RWPE2 (cell line): Measurements from ENCODE around the gene SLC6A3.

Experiments used
- ATAC-seq: fragments of 200-7000 bp; cut with Tn5 transposase; 3 replicates; pipeline ENCODE4 v1.9.1; 2021; ENCODE audit warnings: low read depth
- DNase-seq: peaks from one replicate; pipeline ENCODE4 v3.0.0-alpha.2; 2020; ENCODE audit warnings: low spot score
- H3K27ac ChIP-seq: fragments of 450-650 bp; 2 replicates; pipeline ENCODE4 v1.5.1; 2017; ENCODE audit warnings: mild to moderate bottlenecking; ENCODE audit not compliant: poor library complexity, severe bottlenecking
- H3K27me3 ChIP-seq: fragments of 250-450 bp; sonication (Bioruptor Pico); 2 replicates; pipeline ENCODE4 v1.5.1; 2021; ENCODE audit warnings: mild to moderate bottlenecking, moderate library complexity; ENCODE audit not compliant: insufficient read depth, poor library complexity, severe bottlenecking
- H3K36me3 ChIP-seq: fragments of 250-450 bp; sonication (Bioruptor Pico); 2 replicates; pipeline ENCODE4 v1.5.1; 2020; ENCODE audit warnings: low read depth, mild to moderate bottlenecking, moderate library complexity
- H3K4me1 ChIP-seq: fragments of 250-450 bp; sonication (Bioruptor Pico); 2 replicates; pipeline ENCODE4 v1.5.1; 2021; ENCODE audit warnings: mild to moderate bottlenecking, moderate library complexity; ENCODE audit not compliant: insufficient read depth, poor library complexity, severe bottlenecking
- H3K4me3 ChIP-seq: fragments of 250-450 bp; sonication (Bioruptor Pico); 2 replicates; pipeline ENCODE4 v1.5.1; 2021; ENCODE audit warnings: mild to moderate bottlenecking, moderate library complexity; ENCODE audit not compliant: severe bottlenecking
- H3K9me3 ChIP-seq: fragments of 250-450 bp; sonication (Bioruptor Pico); 2 replicates; pipeline ENCODE4 v1.5.1; 2021; ENCODE audit warnings: mild to moderate bottlenecking, moderate library complexity; ENCODE audit not compliant: severe bottlenecking
- TF ChIP-seq, protein P1 (sequence below): fragments of 450-650 bp; IDR thresholded peaks from one replicate; pipeline ENCODE4 v1.5.1; 2017; ENCODE audit warnings: mild to moderate bottlenecking, moderate library complexity; ENCODE audit not compliant: poor library complexity, severe bottlenecking

SLC6A3 gene

DNA sequence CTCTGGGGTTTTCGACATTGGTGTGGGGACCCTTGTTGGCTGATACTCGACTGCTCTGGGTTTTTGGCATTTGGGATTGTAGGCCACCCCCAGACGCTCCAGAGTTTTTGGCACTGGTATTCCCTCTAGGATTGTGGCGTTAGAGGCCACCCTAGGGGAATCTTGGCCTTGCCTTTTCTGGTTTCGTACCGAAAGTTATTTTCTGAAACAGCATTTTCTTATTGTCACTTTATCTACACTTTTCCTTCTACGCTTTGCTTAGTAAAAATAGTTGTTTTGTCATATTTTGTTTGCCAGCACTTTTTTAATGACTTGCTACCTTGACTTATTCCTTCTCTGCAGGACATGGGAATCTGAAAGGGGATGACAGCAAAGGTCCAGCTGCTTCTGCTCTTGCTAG is 75.2 kb downstream of the SLC6A3 start:
- no peak for ATAC-seq
- Histone ChIP-seq H3K4me1 (no peaks in the 10 kb centered on the region), H3K9me3 (no peaks in the 10 kb centered on the region), H3K36me3 (no peaks in the 10 kb centered on the region), H3K4me3 (no peak overlapping the region), H3K27ac (no peak overlapping the region), H3K27me3 (peaks cover 17% of the 10 kb centered on the region)
- TF ChIP-seq, protein P1, sequence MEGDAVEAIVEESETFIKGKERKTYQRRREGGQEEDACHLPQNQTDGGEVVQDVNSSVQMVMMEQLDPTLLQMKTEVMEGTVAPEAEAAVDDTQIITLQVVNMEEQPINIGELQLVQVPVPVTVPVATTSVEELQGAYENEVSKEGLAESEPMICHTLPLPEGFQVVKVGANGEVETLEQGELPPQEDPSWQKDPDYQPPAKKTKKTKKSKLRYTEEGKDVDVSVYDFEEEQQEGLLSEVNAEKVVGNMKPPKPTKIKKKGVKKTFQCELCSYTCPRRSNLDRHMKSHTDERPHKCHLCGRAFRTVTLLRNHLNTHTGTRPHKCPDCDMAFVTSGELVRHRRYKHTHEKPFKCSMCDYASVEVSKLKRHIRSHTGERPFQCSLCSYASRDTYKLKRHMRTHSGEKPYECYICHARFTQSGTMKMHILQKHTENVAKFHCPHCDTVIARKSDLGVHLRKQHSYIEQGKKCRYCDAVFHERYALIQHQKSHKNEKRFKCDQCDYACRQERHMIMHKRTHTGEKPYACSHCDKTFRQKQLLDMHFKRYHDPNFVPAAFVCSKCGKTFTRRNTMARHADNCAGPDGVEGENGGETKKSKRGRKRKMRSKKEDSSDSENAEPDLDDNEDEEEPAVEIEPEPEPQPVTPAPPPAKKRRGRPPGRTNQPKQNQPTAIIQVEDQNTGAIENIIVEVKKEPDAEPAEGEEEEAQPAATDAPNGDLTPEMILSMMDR = no peak
- no peak for DNase-seq

DNA sequence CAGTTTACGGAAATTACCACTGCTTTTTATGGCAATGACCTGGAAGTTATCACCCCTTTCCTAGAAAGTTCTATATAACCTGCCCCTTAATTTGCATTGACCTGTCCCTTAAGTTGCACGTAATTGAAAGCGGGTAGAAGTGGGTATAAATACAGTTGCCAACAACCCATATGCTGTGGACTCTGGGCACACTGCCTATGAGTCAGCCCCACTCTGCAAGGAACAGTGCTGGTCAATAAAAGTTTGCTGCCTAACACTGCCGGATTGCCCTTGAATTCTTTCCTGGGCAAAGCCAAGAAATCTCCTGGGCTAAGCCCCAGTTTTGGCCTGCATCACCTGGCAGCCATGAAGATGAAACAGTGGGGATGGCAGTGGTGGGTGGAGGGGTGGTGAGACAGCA is 76.5 kb downstream of the SLC6A3 start:
- no peak for DNase-seq
- TF ChIP-seq, protein P1 = no peak
- H3K4me3 ChIP-seq = no peak overlapping the region

DNA sequence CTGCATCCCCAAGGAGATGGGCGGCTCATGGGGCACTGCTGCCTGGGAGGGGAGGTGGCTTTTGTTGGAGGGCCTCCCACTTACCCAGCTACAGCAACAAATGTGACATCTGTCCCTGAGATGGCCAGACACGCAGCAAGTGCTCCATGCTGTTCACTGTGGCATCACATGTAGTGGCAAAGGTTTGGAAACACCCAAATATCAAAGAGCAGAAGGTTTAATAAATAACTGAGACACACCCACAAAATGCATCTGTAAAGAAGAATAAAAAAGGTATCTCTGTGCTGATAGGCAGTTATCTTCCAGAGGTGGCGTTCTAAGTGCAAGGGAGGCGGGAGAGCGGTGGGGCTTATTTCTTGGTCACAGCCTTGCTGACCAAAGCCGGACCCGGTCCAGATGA is 77.0 kb downstream of the SLC6A3 start:
- no peak overlapping the region for H3K27ac ChIP-seq
- no peak overlapping the region for H3K4me3 ChIP-seq
- no peaks in the 10 kb centered on the region for H3K9me3 ChIP-seq
- peaks cover 35% of the 10 kb centered on the region for H3K27me3 ChIP-seq
- TF ChIP-seq, protein P1 = no peak
- DNase-seq (no peak), ATAC-seq (no peak)
- no peaks in the 10 kb centered on the region for H3K36me3 ChIP-seq
- no peaks in the 10 kb centered on the region for H3K4me1 ChIP-seq

More for the DNA sequence above, 76.5 kb downstream of the SLC6A3 start:
- ATAC-seq = no peak
- Histone ChIP-seq H3K9me3 (no peaks in the 10 kb centered on the region), H3K27me3 (peaks cover 29% of the 10 kb centered on the region), H3K36me3 (no peaks in the 10 kb centered on the region), H3K27ac (no peak overlapping the region), H3K4me1 (no peaks in the 10 kb centered on the region)

DNA sequence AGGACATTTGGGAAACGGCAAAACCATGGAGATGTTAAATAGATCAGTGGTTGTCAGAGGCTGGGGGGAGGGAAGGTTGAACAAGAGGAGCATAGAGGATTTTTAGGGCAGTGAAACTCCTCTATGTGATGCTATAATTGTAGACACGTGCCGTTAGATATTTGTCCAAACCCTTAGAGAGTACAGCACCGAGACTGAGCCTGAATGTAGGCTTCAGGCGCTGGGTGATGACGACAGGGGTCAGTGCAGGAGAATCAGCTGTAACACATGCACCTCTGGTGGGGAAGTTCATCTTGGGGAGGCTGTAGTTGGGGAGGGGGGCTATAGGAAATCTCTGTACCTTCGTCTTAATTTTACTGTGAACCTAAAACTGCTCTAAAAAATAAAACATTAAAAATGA is 78.1 kb downstream of the SLC6A3 start:
- Histone ChIP-seq H3K4me1 (no peaks in the 10 kb centered on the region), H3K36me3 (no peaks in the 10 kb centered on the region), H3K9me3 (no peaks in the 10 kb centered on the region), H3K27ac (no peak overlapping the region), H3K27me3 (peaks cover 42% of the 10 kb centered on the region), H3K4me3 (no peak overlapping the region)
- no peak for ATAC-seq
- DNase-seq = no peak
- TF ChIP-seq, protein P1 = no peak

DNA sequence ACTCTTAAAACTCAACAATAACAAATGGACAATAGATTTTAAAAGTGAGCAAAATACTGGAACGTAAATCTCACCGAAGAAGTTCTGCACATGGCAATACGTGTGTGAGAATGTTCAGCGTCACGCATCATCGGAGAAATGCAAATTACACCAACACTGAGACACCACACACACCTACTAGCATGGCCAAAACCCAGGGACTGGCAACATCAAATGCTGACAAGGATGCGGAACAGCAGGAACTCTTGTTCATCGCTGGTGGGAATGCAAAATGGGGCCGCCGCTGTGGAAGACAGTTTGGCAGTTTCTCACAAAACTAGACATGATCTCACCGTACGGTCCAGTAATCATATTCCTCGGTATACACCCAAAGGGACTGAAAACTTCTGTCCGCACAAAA is 78.7 kb downstream of the SLC6A3 start:
- DNase-seq = no peak
- no peak overlapping the region for H3K27ac ChIP-seq
- TF ChIP-seq, protein P1 = no peak
- no peak overlapping the region for H3K4me3 ChIP-seq
- H3K9me3 ChIP-seq = no peaks in the 10 kb centered on the region
- peaks cover 42% of the 10 kb centered on the region for H3K27me3 ChIP-seq
- no peak for ATAC-seq
- no peaks in the 10 kb centered on the region for H3K4me1 ChIP-seq
- H3K36me3 ChIP-seq = no peaks in the 10 kb centered on the region
